HG03575 (cell line): ENCODE data around the gene MRPL23.

Source experiments
- ATAC-seq: cut with Tn5 transposase; IDR thresholded peaks from one replicate; pipeline ENCODE4 v1.9.1; 2021; ENCODE audit not compliant: unreplicated experiment, insufficient number of reproducible peaks, low FRiP score; ENCODE audit errors: extremely low read depth

The MRPL23 gene

GRCh38 chr11:1920128-1920908, 26.8 kb upstream of the MRPL23 start:
- ATAC-seq = no peak

- no peak for ATAC-seq
Measured at GRCh38 chr11:1920909-1921573, 26.1 kb upstream of the MRPL23 start.

GRCh38 chr11:1921574-1922141, 25.5 kb upstream of the MRPL23 start:
- ATAC-seq = no peak

- no peak for ATAC-seq
Measured at GRCh38 chr11:1922481-1923081, 24.6 kb upstream of the MRPL23 start.

GRCh38 chr11:1923201-1923956, 23.8 kb upstream of the MRPL23 start:
- ATAC-seq = no peak

- no peak for ATAC-seq
Measured at GRCh38 chr11:1924181-1924580, 23.0 kb upstream of the MRPL23 start.

- no peak for ATAC-seq
Measured at GRCh38 chr11:1924646-1925372, 22.3 kb upstream of the MRPL23 start.

GRCh38 chr11:1925373-1926155, 21.6 kb upstream of the MRPL23 start:
- ATAC-seq = no peak

GRCh38 chr11:1926156-1927025, 20.7 kb upstream of the MRPL23 start:
- ATAC-seq = no peak

- ATAC-seq = no peak
Measured at GRCh38 chr11:1927026-1927847, 19.9 kb upstream of the MRPL23 start.

GRCh38 chr11:1927848-1928469, 19.2 kb upstream of the MRPL23 start:
- no peak for ATAC-seq

GRCh38 chr11:1928470-1928890, 18.7 kb upstream of the MRPL23 start:
- ATAC-seq = no peak

- no peak for ATAC-seq
Measured at GRCh38 chr11:1928891-1929541, 18.1 kb upstream of the MRPL23 start.

GRCh38 chr11:1929621-1930461, 17.3 kb upstream of the MRPL23 start:
- ATAC-seq = no peak

GRCh38 chr11:1930462-1930830, 16.7 kb upstream of the MRPL23 start:
- no peak for ATAC-seq
